HG02610 (cell line): ENCODE results near the gene ZNF497.
A peak's percentile ranks its signal among the peaks of the same experiment; 100 is the strongest.
"Not testable (repeated sequence)": the region's sequence is repeated elsewhere in the genome, so short reads cannot be mapped to it uniquely, and the experiment has no call there.

Experiments
- ATAC-seq: cut with Tn5 transposase; IDR thresholded peaks from one replicate; pipeline ENCODE4 v1.9.1; 2021; ENCODE audit warnings: mild to moderate bottlenecking, moderate library complexity; ENCODE audit not compliant: unreplicated experiment

The ZNF497 gene

GRCh38 chr19:58350871-58351557 is 11.5 kb downstream of the ZNF497 start:
- no peak for ATAC-seq

GRCh38 chr19:58350001-58350861 is 12.3 kb downstream of the ZNF497 start:
- no peak for ATAC-seq

GRCh38 chr19:58349590-58349989 is 13.0 kb downstream of the ZNF497 start:
- ATAC-seq: no peak

- not testable (repeated sequence) for ATAC-seq
Observed at GRCh38 chr19:58348080-58348479, 14.5 kb downstream of the ZNF497 start.

- peak; percentile 70 for ATAC-seq
Observed at GRCh38 chr19:58346961-58347929, 15.3 kb downstream of the ZNF497 start.

- no peak for ATAC-seq
Observed at GRCh38 chr19:58345558-58345957, 17.0 kb downstream of the ZNF497 start.

GRCh38 chr19:58338825-58339558 is 23.6 kb downstream of the ZNF497 start:
- no peak for ATAC-seq

GRCh38 chr19:58338336-58338735 is 24.2 kb downstream of the ZNF497 start:
- no peak for ATAC-seq

- no peak for ATAC-seq
Observed at GRCh38 chr19:58336820-58337219, 25.7 kb downstream of the ZNF497 start.

- ATAC-seq: no peak
Observed at GRCh38 chr19:58336216-58336615, 26.3 kb downstream of the ZNF497 start.

- ATAC-seq: no peak
Observed at GRCh38 chr19:58335630-58336029, 26.9 kb downstream of the ZNF497 start.

- no peak for ATAC-seq
Observed at GRCh38 chr19:58334691-58335249, 27.8 kb downstream of the ZNF497 start.

GRCh38 chr19:58332697-58333096 is 29.9 kb downstream of the ZNF497 start:
- no peak for ATAC-seq

- no peak for ATAC-seq
Observed at GRCh38 chr19:58330458-58330857, 32.1 kb downstream of the ZNF497 start.

- no peak for ATAC-seq
Observed at GRCh38 chr19:58328999-58329398, 33.6 kb downstream of the ZNF497 start.

GRCh38 chr19:58326914-58327726 is 35.4 kb downstream of the ZNF497 start, which contains the start of gene ZSCAN22:
Gene ZSCAN22 (plus strand): TSS chr19:58326994. CDS start chr19:58334803, 7,809 bp downstream.
- ATAC-seq: peak; percentile 84

GRCh38 chr19:58326501-58326913 is 36.0 kb downstream of the ZNF497 start:
- ATAC-seq: no peak

- ATAC-seq: no peak
Observed at GRCh38 chr19:58325311-58326022, 37.1 kb downstream of the ZNF497 start.
